ENCODE data around the gene ERP27.

Gene ERP27

DNA sequence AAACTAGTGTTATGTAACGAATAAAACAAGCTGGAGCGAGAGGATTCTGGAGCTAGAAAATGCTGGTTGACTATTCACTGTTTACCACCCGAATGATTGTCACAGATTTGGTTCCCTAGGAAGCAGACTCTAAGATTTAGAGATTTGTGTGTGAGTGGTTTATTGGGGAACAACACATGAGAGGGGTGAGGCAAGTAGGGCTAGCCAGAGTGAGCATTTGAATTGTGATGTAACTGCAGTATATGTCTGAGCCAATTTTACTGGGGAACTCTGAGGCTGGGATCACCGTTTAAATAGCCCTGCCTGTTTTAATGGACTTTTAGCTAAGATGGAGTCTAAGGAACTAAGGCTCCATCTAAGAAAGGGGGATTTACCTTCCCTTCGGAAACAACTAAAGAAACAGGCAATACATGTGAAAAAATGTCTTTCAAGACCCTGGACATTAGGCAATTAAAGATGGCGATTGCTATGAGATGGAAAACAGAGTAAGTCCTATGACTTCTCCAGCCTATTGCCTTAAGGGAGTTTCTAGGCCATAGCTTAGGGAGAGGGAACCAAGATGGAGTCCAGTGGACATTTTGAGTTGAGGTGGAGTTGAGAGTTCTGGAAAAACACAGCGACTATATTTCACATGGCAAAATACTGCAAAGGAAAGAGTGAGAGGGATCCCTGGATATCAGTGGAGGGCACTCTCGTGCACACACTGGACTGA is 59.0 kb downstream of the ERP27 start:
- Histone ChIP-seq H3K36me3 (ENCODE audit: insufficient read depth, low read length) (no peaks in the 10 kb centered on the region), H3K9me3 (ENCODE audit: low read length) (no peaks in the 10 kb centered on the region)

DNA sequence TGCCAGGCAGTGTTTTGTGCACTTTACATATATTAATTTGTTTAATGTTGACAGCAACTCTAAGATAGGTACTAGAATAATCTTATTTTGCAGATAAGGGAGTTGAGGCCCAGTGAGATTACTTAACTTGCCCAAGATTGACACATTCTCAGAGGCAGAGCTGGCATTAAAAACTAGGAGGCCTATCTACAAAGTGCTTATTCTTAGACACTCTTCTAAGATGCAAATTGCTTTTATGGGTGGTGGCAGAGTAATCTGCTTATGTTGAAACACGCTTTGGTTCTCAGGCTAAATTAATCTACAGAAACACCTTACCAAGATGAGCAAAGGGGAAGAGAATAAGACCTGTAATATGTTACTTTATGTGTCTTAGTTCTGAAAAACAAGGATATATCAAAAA is 59.8 kb downstream of the ERP27 start:
- Histone ChIP-seq H3K27me3 (ENCODE audit: insufficient read depth, low read length) (no peaks in the 10 kb centered on the region), H3K36me3 (ENCODE audit: insufficient read depth, low read length) (no peaks in the 10 kb centered on the region)

More for the DNA sequence above, 59.0 kb downstream of the ERP27 start:
- no peaks in the 10 kb centered on the region for H3K27me3 ChIP-seq (ENCODE audit: insufficient read depth, low read length)
- H2AFZ ChIP-seq (ENCODE audit: low read depth, low read length): no peak overlapping the region
- H3K4me1 ChIP-seq (ENCODE audit: insufficient read depth, low read length): no peaks in the 10 kb centered on the region
- H3K4me3 ChIP-seq (ENCODE audit: low read length): no peak overlapping the region

DNA sequence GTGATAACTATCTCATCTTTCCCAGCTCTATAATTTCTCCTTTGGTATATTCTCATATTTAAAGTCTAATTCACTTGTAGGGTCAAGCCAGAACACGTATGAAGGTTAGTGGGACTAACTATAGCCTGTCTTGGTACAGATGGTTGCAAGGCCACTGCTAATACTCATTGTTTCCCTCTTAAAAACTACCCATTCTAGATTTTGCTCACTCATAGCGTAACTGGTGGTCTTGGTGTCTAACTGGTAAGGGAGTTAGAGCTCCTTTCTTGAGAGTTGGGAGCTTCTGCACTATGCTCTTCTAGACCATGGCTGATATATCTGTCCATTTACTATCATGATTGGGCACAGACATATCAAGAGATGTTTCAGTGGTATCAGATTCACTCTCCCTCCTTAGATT is 61.5 kb downstream of the ERP27 start:
- no peaks in the 10 kb centered on the region for H3K4me1 ChIP-seq (ENCODE audit: insufficient read depth, low read length)
- no peaks in the 10 kb centered on the region for H3K9me3 ChIP-seq (ENCODE audit: low read length)
- no peak overlapping the region for H3K4me3 ChIP-seq (ENCODE audit: low read length)
- H3K36me3 ChIP-seq (ENCODE audit: insufficient read depth, low read length): no peaks in the 10 kb centered on the region
- H3K27me3 ChIP-seq (ENCODE audit: insufficient read depth, low read length): no peaks in the 10 kb centered on the region
- H2AFZ ChIP-seq (ENCODE audit: low read depth, low read length): no peak overlapping the region

More for the DNA sequence above, 59.8 kb downstream of the ERP27 start:
- no peak overlapping the region for H2AFZ ChIP-seq (ENCODE audit: low read depth, low read length)
- H3K9me3 ChIP-seq (ENCODE audit: low read length): no peaks in the 10 kb centered on the region
- no peaks in the 10 kb centered on the region for H3K4me1 ChIP-seq (ENCODE audit: insufficient read depth, low read length)
- H3K4me3 ChIP-seq (ENCODE audit: low read length): no peak overlapping the region

DNA sequence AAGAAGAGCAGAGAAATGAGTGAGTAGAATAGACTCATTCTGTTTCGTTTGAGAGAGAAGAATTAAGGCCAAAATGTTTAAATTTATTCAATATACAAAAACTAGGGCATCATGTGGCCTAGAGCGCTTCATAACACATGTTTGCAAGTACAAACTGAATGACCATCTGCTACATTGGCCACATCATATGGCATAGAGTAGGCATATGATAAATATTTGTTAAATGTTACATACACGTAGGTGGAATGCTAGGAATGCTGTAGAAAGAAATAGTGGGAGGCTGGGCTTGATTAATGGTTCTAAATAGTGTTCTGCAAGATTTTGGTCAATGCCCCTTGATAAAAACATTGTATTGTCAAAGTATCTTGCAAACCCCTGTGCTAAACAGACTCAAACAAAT is 63.5 kb downstream of the ERP27 start:
- Histone ChIP-seq H3K4me3 (ENCODE audit: low read length) (no peak overlapping the region), H2AFZ (ENCODE audit: low read depth, low read length) (no peak overlapping the region), H3K36me3 (ENCODE audit: insufficient read depth, low read length) (no peaks in the 10 kb centered on the region), H3K27me3 (ENCODE audit: insufficient read depth, low read length) (no peaks in the 10 kb centered on the region), H3K4me1 (ENCODE audit: insufficient read depth, low read length) (no peaks in the 10 kb centered on the region), H3K9me3 (ENCODE audit: low read length) (no peaks in the 10 kb centered on the region)

DNA sequence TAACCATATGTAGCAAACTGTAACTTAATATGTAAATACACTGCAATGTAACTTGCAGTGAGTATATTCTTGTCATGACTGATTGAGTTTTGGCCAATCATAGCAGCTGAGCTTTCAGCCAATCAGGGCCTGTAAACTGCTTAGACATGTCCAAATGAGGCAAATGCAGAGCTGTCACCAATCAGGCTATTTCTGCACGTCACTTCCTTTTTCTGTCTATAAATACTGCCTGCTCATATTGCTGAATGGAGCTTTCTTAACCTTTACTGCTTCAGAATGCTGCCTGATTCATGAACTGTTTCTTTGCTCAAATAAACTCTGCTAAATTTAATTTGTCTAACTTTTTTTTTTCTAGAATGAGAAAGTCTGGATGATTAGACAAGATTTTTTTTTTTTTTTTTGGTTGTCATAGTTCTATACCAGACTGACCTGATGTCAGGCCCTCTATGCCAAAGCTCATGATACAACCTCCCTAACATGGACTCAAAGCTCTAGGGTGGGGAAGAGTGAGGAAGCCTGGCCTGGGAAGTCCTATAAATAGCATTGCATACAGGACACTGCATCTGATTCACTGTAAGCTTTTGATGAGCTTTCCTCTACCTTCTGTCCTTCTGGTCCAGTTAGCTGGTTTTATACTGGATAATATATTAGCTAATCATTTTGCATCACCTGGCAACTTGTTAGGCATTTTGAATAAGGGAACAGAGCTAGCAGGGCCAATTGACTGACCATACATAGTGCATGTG is 64.7 kb downstream of the ERP27 start:
- Histone ChIP-seq H3K27me3 (ENCODE audit: insufficient read depth, low read length) (no peaks in the 10 kb centered on the region), H3K4me3 (ENCODE audit: low read length) (no peak overlapping the region), H2AFZ (ENCODE audit: low read depth, low read length) (no peak overlapping the region), H3K4me1 (ENCODE audit: insufficient read depth, low read length) (no peaks in the 10 kb centered on the region), H3K9me3 (ENCODE audit: low read length) (no peaks in the 10 kb centered on the region), H3K36me3 (ENCODE audit: insufficient read depth, low read length) (no peaks in the 10 kb centered on the region)

DNA sequence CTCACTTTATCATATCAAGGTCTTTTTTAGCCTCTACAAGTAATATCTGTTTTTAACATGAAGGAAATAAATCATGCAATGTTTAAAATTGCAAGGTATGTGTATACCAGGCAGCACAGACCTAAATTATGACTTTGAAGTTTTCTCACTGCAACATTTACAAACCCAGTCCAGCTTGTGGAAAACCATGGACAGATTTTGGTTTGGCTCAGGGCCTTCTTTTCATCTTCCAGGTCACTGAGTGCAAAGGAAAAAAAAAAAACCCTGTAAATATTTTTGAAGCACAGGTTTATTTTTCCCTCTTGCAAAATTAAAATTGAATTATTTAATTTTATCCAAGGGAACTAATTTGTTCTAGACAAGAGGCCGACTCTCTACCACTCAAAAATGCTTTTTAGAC is 66.5 kb downstream of the ERP27 start:
- Histone ChIP-seq H2AFZ (ENCODE audit: low read depth, low read length) (no peak overlapping the region), H3K4me3 (ENCODE audit: low read length) (no peak overlapping the region), H3K36me3 (ENCODE audit: insufficient read depth, low read length) (no peaks in the 10 kb centered on the region), H3K4me1 (ENCODE audit: insufficient read depth, low read length) (no peaks in the 10 kb centered on the region), H3K9me3 (ENCODE audit: low read length) (no peaks in the 10 kb centered on the region), H3K27me3 (ENCODE audit: insufficient read depth, low read length) (no peaks in the 10 kb centered on the region)

DNA sequence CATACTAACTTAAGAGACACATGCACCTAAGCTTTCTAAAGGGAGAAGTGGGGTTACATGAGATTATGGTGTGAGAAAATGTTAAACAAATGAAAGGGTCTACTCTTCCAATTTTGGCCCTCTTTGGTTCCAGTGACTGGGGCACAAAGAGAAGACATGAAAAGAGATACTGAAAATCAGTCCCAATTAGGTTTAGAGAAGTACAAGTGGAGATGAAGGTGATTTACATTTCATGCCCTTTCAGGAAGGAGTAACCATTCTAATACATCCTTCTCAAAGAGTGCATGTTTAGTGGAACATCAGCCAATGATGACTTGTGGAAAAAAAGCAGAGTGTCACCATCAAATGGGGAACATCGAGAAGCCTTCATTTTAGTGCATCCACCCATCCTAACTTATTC is 67.1 kb downstream of the ERP27 start:
- Histone ChIP-seq H2AFZ (ENCODE audit: low read depth, low read length) (no peak overlapping the region), H3K9me3 (ENCODE audit: low read length) (no peaks in the 10 kb centered on the region), H3K4me3 (ENCODE audit: low read length) (no peak overlapping the region), H3K36me3 (ENCODE audit: insufficient read depth, low read length) (no peaks in the 10 kb centered on the region), H3K27me3 (ENCODE audit: insufficient read depth, low read length) (no peaks in the 10 kb centered on the region), H3K4me1 (ENCODE audit: insufficient read depth, low read length) (no peaks in the 10 kb centered on the region)

DNA sequence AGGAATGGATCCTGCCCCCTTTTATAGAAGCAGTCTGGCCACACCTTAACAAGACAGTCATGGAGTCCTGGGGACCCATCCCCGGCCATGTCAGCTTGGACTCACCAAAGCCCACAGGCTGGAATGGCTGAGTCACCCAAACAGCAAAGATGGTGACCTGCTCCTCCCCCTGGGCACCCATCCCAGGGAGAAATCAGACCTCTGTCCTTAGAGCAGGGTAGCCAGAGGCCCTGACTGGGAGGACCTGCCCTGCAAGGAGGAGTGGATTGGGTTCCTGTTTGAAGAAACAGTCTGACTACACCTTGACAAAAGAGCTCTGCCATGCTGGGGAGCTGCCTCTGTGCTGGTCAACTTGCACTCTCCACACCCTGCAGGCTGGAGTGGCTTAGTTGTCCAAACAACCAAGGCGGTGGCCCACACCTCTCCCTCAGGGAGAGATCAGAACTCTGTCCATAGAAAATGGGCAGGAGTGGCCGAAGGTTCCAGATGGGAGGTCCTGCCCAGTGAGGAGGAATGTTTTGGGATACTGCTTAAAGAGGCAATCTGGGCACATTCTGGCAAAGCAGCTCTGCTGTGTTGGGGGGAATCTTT is 69.3 kb downstream of the ERP27 start:
- H3K36me3 ChIP-seq (ENCODE audit: insufficient read depth, low read length): no peaks in the 10 kb centered on the region
- H3K4me3 ChIP-seq (ENCODE audit: low read length): no peak overlapping the region
- no peaks in the 10 kb centered on the region for H3K27me3 ChIP-seq (ENCODE audit: insufficient read depth, low read length)
- no peaks in the 10 kb centered on the region for H3K9me3 ChIP-seq (ENCODE audit: low read length)
- no peak overlapping the region for H2AFZ ChIP-seq (ENCODE audit: low read depth, low read length)
- H3K4me1 ChIP-seq (ENCODE audit: insufficient read depth, low read length): no peaks in the 10 kb centered on the region

All from neuron (in vitro differentiated cells).